Inflammatory macrophage treated with lipopolysaccharide for 1 hour (primary cell): ENCODE data around the gene TRERF1.
"Not testable (repeated sequence)": the region's sequence is repeated elsewhere in the genome, so short reads cannot be mapped to it uniquely, and the experiment has no call there.

Experiments
- DNase-seq, 2 donors: peaks; one replicate each; pipeline ENCODE4 v3.0.0-alpha.2; 2020 to 2022

TRERF1 gene

GRCh38 chr6:42334870-42335269, 116.9 kb downstream of the TRERF1 start:
- no peak for DNase-seq

GRCh38 chr6:42333612-42334011, 118.1 kb downstream of the TRERF1 start:
- peak; percentile 44 to 61 for DNase-seq

DNA sequence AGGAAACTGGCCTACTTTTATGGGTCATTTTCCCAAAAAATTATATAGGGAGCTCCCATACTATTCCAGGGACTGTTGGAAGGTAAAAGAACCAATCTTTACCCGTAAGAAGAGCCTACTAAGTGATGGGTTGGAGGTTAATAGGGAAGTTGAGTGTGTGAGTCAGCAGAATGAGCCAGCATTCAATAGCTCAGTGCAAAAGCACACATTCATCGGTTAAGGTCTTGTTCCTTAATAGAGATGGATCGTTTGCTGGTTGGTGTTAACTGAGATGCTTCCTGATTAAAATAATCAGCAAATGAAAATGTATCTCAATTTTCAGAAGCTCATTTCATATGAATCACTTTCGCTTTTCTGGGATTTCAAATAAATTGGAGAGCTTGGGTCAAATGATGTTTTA, 118.8 kb downstream of the TRERF1 start:
- peak; percentile 40 to 48 for DNase-seq

DNA sequence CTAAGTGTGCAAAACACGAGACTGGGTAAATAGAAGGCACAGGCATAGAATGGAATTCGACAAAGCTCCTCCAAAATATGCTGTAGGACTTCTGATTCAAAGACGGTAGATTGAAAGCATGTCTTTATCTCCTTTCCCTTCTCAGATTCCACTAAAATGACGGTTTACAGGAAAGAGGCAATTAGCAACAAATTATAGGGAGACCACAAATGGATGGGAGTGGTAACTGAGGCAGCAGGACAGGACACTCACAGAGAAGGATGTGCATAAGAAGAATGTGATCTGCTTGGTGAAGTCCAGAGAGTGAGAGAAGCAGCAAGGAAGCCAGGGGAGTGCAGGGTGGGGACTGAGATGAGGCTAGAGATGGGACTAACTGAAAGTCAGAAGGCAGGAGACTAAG, 120.7 kb downstream of the TRERF1 start:
- DNase-seq = no peak

DNA sequence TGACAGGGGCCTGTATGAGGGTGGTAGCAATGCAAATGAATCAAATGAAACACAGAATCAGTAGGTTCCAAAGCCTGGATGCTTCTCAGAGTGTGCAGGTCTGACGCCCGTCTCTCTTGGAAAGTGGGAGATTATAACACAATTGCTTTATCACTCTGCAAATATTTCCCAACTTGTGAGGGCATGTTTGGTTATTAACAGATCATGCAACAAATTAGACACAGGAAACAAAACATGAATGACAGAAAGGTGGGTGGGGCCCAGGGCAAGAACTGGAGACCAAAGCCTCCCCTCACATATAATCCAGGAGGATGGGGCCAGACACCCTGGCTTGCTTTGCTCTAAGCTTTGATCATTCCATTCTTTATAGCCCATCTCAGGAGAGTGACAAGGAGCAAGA, 125.5 kb downstream of the TRERF1 start:
- DNase-seq = no peak

DNA sequence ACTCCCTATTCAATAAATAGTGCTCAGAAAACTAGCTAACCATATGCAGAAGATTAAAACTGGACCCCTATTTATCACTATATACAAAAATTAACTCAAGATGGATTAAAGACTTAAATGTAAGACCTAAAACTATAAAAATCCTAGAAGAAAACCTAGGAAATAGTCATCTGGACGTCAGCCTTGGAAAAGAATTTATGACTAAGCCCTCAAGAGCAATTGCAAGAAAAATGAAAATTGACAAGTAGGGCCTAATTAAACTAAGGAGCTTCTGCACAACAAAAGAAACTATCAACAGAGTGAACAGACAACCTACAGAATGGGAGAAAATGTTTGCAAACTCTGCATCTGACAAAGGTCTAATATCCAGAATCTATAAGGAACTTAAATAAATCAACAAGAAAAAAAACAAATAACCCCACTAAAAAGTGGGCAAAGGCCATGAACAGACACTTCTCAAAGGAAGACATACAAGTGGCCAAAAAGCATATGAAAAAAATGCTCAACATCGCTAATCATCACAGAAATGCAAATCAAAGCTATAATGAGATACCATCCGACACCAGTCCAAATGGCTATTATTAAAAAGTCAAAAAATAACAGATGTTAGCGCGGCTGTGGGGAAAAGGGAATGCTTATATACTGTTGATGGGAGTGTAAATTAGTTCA, 126.9 kb downstream of the TRERF1 start:
- not testable (repeated sequence) for DNase-seq

DNA sequence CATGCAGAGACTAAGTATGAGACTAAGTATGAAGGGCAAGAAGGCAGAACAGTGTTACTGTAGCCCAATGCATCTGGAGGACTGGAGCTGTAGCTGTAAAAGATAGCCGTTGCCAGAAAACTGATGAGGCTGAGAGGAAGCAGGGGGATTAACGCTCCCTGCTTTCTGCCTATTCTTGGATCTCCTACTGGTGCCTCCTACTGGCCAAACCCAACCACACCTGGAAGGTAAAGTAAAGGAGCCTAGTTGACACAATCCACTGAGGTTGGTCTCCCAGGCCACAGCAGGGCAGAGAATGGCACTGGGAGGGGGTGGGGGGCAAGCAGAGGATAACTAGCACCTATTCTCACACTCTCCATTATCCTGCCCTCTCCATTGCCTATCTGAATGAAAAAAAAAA, 129.1 kb downstream of the TRERF1 start:
- DNase-seq = no peak

DNA sequence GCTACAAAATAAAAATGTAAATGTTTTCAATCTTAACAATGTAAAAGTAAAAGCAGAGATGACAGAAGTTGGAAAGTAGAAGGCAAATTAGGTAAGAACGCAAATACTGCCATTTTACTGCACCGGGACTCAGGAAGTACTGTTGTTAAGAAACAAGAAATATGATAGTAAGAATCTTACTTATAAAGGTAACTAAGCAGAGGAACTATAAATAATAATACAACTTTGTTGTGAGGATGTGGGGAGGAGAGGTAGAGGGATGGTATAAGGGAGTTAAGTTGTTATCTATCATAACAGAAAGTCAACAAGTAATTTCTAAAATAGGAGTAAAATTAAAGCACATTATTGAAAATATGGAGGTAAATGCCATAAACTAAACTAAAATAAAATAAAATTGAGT, 129.8 kb downstream of the TRERF1 start:
- no peak for DNase-seq

DNA sequence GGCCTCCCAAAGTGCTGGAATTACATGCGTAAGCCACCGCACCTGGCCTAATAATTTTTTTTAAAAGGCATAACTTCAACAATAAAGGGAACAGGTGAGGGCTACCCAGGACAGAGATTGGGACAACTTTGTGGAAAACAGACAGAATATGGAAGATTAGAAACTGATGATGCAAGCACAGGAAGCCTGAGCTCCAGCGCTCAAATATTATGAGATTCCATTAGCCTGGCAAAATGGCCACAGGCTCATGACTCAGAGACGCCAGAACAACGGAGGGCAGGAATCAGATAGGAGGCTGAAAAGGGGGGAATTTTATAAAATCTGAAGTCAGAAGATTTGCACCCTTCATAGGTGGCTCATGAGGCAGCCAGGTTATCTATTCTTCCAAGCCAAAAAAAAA, 131.0 kb downstream of the TRERF1 start:
- no peak for DNase-seq

DNA sequence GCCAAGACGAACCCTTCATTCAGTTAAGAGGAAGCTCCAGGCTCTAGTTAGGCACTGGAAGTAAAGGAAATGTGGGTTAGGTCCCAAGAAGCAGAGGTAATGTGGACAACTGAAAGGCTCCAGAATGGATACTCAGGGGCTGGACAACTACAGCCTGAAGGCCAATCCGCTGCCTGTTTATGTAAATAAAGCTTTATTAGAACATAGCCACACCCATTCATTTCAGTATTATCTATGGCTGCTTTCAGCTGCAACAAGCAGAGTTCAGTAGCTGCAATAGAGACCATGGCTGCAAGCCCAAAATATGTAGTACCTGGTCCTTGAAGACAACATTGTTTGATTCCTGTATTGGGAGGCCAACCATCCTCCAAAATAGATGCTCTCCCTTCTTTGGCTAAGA, 133.2 kb downstream of the TRERF1 start:
- no peak for DNase-seq

DNA sequence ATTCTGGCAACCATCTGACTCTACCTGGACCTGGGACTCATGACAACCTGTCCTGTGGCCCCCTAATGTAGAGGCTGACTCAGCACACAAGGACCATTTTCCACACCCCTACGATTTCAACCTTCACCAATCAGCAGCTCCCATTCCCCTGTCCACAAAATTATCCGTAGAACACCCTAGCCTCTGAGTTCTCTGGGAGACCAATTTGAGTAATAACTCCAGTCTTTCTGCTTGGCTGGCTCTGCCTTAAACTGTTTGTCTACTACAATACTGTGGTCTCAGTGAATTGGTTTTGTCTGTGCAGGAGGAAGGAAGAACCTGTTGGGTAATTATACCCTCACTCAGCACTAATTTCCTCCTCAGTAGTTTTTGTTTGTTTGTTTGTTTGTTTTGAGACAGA, 134.7 kb downstream of the TRERF1 start:
- DNase-seq = peak in 1 of 2 donors; percentile 7

DNA sequence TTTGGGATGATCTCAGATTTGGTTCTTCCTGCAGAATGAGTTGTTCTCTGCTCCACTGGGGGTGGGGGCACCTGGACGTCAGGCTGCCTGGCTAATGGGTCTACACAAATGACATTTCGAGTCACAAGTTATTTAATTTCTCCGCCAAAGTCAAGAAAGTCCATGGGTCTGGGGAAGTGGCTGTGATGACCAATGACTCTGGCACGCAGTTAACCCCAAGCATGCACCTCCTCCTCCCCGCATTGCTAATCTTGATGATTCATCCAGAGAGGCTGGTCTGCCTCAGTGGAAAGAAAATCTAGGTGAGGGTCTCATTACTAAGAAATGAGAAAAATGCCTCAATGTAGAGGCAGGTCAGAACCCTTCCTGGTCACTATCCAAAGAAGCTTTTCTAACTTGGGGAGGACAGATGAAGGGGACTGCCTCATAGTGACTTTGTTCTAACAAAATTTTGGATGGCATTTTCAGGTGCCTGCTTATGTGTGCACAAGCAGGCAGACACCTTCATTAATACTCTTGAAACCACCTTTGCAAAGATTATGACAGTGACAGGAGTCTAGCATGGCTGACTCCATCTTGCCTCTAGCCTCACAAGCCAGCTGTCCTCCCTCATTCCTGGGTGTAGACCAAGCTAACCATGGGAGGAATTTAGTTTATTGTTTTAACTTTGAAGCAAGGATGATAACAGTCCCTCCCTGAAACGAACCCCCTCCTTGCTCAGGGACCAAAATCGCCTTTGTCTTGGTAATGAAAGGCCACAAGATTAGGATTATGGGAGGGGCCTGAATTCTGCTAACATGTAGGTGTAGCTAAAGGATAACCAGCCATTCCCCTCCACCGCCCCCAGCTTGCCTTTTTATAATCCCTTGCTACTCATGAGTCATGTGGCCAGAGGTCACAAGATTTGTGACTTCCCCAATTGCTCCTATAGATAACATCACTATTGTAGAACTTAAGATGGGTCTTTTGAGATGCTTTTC, 135.4 kb downstream of the TRERF1 start:
- peak; percentile 72 to 93 for DNase-seq

DNA sequence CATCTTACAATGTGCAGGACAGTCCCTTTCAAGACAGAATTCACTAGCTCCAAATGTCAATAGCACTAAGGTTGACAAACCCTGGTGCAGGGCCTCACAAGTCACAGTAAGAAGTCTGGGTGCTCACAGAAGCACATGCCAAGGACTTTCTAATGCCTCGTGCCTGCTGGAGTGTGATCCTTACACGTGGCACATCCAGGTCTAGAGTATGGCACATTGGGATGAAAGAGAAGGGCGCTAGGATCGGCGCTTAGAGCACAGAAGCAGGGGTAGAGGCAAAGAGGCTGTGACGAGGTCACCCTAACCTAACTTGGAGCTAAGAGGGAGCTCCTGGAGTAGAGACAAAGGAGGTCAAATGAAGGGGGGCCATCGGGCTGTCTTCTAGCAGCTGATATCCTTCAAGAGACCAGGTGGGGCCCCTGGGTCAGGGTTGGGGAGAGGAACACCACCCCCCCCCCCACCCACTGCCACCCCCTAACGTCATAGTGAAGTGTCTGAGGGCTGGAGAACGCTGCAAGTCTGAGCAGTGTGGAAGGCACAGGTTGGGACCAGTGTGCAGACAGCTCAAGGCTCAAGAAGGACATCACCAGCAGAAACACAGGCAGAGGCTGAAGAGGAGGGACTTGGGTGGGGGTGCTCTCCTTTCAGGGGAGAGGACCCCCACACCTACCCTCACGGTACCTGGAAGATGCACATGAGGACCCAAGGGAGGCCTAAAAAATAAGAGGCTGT, 136.3 kb downstream of the TRERF1 start:
- DNase-seq = no peak

- DNase-seq = no peak
Measured at GRCh38 chr6:42314571-42315258, 137.0 kb downstream of the TRERF1 start.

DNA sequence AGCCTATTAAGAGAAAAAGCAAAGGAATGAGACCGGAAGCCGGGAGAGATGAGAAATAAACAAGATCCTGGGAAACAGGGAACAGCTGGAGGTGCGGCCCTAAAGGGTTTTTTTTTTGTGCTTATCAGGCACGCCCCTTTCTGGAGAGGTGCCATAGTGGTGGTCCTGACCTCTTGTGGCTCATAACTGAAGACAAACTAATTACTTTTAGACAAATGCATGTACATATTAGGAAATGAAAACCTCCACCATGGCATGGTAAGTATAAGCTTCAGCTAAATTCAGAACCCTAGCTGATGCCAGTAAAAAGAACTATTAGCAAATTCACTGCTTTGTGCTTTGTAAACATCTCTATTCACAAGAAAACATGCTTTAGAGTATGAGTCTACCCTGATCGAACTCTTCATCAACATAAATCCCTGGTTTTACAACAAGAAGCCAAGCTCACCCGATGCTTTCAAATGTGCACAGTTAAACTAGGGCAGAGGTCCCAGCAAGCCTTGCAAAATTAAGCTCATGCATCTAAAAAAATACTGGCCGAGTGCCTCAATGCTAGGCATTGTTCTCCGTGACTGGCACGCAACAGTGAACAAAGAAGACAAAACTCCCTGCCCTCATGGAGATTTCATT, 137.7 kb downstream of the TRERF1 start:
- no peak for DNase-seq

DNA sequence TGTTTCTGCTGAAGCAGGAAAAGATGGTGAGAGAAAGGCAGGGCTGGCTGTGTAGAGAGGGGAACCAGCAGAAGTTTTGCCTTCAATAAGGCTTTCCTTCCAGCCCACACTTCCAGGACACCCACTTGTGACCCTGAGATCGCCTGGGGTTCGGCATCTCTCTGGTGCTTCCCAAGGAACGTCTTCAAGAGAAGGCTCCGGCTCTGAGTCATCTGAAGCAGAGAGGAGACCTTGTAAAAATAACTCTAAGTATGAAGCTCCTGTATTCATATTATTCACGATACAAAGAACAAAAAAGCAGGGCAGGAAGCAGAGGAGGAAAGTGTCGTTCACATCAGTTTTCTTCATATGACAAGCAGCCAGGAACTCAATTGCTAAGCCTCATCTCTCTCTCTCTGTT, 138.7 kb downstream of the TRERF1 start:
- peak; percentile 54 to 89 for DNase-seq

DNA sequence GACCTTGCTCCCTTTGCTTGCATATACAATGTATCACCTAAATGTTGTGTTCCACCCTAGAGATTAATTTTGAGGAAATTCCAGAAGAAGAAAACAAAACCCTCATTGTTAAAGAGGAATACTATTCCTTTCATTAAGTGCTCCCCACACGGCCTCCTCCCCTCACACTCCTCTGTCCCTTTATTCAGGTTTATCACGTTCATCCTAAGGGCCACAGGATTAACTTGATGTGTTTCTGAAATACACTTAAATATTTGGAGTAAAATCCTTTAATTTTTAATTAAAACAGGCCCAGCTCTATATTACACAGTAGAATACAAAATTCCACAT, 144.6 kb downstream of the TRERF1 start:
- no peak for DNase-seq

DNA sequence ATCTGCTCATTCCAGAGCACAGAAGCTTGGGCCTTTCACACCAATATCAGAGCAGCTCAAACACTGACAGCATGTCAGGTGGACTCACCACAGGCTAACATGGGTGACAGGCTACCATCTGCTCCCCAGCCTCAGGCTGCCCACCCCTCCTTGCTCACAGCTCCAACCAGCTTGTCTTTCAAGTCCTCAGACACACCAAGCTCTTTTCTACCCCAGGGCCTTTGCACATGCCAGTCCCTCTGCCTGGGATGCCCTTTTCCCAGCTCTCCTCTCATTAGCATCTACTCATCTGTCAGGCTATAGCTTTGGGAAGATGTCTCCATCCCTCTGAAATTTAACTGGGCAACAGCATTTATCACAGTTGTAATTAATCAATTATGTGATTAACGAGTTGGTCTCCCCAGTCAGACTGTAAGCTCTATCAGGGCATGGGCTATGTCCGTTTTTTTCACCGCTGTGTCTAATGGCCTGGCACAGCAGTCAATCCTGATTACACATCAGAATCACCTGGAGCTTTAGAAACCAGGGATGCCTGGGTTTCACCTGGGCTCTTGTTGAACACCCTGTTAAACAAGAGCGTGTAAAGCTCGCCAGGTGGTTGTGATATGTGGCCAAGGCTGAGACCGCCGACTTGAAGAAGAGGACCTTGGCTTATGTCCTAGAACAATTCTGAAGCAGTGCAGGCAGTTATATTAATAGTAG, 145.1 kb downstream of the TRERF1 start:
- no peak for DNase-seq

DNA sequence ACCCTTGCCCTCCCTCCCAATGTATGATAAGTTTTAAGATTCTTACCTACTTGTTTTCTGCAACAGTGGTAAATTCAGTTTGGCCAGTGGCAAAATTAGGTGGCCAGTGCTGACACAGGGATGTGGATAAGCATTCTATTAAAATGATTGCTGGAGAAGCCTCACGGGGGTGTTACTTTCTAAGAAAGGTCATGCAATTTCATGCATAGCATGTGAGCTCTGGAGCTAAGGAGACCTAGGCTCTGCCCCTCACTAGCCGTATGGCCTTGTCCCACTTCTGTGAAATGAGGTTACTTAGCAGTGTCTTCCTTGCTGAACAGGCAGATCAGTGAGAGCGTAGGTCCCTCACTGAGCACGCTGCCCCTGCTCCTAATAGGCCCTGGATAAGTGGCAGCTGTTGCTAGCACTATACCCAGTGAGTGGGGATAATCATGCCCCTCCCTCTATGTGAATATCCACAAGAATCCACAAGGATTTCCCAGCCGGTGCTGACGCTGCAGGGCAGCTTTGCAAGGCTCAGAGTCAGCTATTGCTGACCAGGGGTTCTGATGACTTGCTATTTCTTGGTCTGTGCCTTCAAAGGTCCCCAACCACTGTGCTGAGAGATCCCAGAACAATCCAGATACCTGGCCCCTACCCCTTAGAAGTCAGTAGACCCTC, 147.5 kb downstream of the TRERF1 start:
- DNase-seq = no peak

DNA sequence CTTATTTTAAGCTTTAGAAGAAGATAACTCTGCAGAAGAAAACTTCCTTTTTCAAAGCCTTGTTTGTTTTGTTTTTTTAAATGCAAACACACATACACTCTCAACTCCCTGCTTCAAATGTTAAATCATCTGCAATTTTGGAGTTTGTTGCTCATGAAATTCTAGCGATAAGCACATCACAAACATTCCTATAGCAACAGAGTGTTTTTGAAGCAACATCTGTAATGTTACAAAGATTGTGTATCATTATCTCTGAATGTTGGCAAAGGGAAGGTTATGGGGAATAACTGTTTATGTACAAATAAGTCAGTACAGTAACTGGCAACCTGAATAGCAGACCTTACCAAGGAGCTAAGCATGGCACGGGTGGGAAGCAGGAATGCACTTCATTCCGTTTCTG, 149.3 kb downstream of the TRERF1 start:
- no peak for DNase-seq

- no peak for DNase-seq
Measured at GRCh38 chr6:42301986-42302385, 149.7 kb downstream of the TRERF1 start.
